ENCODE measurements around the gene AKR1E2.

Gene AKR1E2

GRCh38 chr10:4825868-4826791 is at the start of gene AKR1E2:
Gene AKR1E2, plus strand, starts transcription at chr10:4826207. Its CDS starts 118 bp downstream, at chr10:4826325.
- peak; percentile 29 to 41 for DNase-seq (ENCODE audit: low read depth in 2 of 2, low spot score in 1 of 2)

- DNase-seq (ENCODE audit: low read depth in 2 of 2, low spot score in 1 of 2) = no peak
Observed at GRCh38 chr10:4776234-4776638, 49.8 kb upstream of the AKR1E2 start.

- no peak for DNase-seq (ENCODE audit: low read depth in 2 of 2, low spot score in 1 of 2)
Observed at GRCh38 chr10:4778761-4779160, 47.2 kb upstream of the AKR1E2 start.

GRCh38 chr10:4780091-4780490 is 45.9 kb upstream of the AKR1E2 start:
- DNase-seq (ENCODE audit: low read depth in 2 of 2, low spot score in 1 of 2) = no peak

GRCh38 chr10:4780782-4781181 is 45.2 kb upstream of the AKR1E2 start:
- no peak for DNase-seq (ENCODE audit: low read depth in 2 of 2, low spot score in 1 of 2)

- DNase-seq (ENCODE audit: low read depth in 2 of 2, low spot score in 1 of 2) = no peak
Observed at GRCh38 chr10:4781955-4782354, 44.1 kb upstream of the AKR1E2 start.

- DNase-seq (ENCODE audit: low read depth in 2 of 2, low spot score in 1 of 2) = no peak
Observed at GRCh38 chr10:4784667-4785333, 41.2 kb upstream of the AKR1E2 start.

- DNase-seq (ENCODE audit: low read depth in 2 of 2, low spot score in 1 of 2) = no peak
Observed at GRCh38 chr10:4786043-4786839, 39.8 kb upstream of the AKR1E2 start.

GRCh38 chr10:4790045-4790444 is 36.0 kb upstream of the AKR1E2 start:
- no peak for DNase-seq (ENCODE audit: low read depth in 2 of 2, low spot score in 1 of 2)

GRCh38 chr10:4790922-4791321 is 35.1 kb upstream of the AKR1E2 start:
- no peak for DNase-seq (ENCODE audit: low read depth in 2 of 2, low spot score in 1 of 2)

- DNase-seq (ENCODE audit: low read depth in 2 of 2, low spot score in 1 of 2) = no peak
Observed at GRCh38 chr10:4792381-4792780, 33.6 kb upstream of the AKR1E2 start.

GRCh38 chr10:4801405-4801804 is 24.6 kb upstream of the AKR1E2 start:
- DNase-seq (ENCODE audit: low read depth in 2 of 2, low spot score in 1 of 2) = no peak

- no peak for DNase-seq (ENCODE audit: low read depth in 2 of 2, low spot score in 1 of 2)
Observed at GRCh38 chr10:4802711-4803487, 23.1 kb upstream of the AKR1E2 start.

GRCh38 chr10:4803822-4804221 is 22.2 kb upstream of the AKR1E2 start:
- no peak for DNase-seq (ENCODE audit: low read depth in 2 of 2, low spot score in 1 of 2)

- no peak for DNase-seq (ENCODE audit: low read depth in 2 of 2, low spot score in 1 of 2)
Observed at GRCh38 chr10:4804465-4804864, 21.5 kb upstream of the AKR1E2 start.

GRCh38 chr10:4806534-4806933 is 19.5 kb upstream of the AKR1E2 start:
- no peak for DNase-seq (ENCODE audit: low read depth in 2 of 2, low spot score in 1 of 2)

GRCh38 chr10:4807761-4808507 is 18.1 kb upstream of the AKR1E2 start:
- DNase-seq (ENCODE audit: low read depth in 2 of 2, low spot score in 1 of 2) = no peak

- no peak for DNase-seq (ENCODE audit: low read depth in 2 of 2, low spot score in 1 of 2)
Observed at GRCh38 chr10:4809156-4809555, 16.9 kb upstream of the AKR1E2 start.

GRCh38 chr10:4810092-4810491 is 15.9 kb upstream of the AKR1E2 start:
- no peak for DNase-seq (ENCODE audit: low read depth in 2 of 2, low spot score in 1 of 2)

GRCh38 chr10:4812046-4812445 is 14.0 kb upstream of the AKR1E2 start:
- DNase-seq (ENCODE audit: low read depth in 2 of 2, low spot score in 1 of 2) = no peak
